Vagina (tissue), 2 donors: ENCODE data around the gene PCAT6. TPM values are rescaled to one million over a fixed set of nuclear protein-coding genes. Genes with fewer than 3 reads are reported as not detected.
A peak's percentile ranks its signal among the peaks of the same experiment; 100 is the strongest.

Experiments
- DNase-seq, 2 donors: peaks; one replicate each; pipeline ENCODE4 v3.0.0-alpha.2; 2017; ENCODE audit errors: extremely low spot score in 2 of 2
- H3K27ac ChIP-seq: fragments of 200-600 bp; sonication (generic); one replicate; pipeline ENCODE4 v1.5.1; 2019
- H3K27me3 ChIP-seq: fragments of 200-600 bp; sonication (generic); one replicate; pipeline ENCODE4 v1.5.1; 2019
- H3K36me3 ChIP-seq, 2 donors: fragments of 200-600 bp; sonication (generic); one replicate each; pipeline ENCODE4 v1.5.1; 2017 to 2019
- H3K4me1 ChIP-seq: fragments of 200-600 bp; sonication (generic); one replicate; pipeline ENCODE4 v1.5.1; 2019
- H3K4me3 ChIP-seq, 2 donors: fragments of 200-600 bp; sonication (generic); 1 replicate in 1 of 2; 2 replicates in 1 of 2; pipeline ENCODE4 v1.5.1; 2016 to 2019
- H3K9me3 ChIP-seq: fragments of 200-600 bp; sonication (generic); one replicate; pipeline ENCODE4 v1.5.1; 2019
- POLR2A ChIP-seq, 2 donors: fragments of 450-650 bp; IDR thresholded peaks; one replicate each; pipeline ENCODE4 v1.6.1; 2017; ENCODE audit warnings: antibody characterized with exemption in 2 of 2, mild to moderate bottlenecking in 2 of 2, moderate library complexity in 2 of 2
- POLR2AphosphoS5 ChIP-seq, 2 donors: sonication (generic); formaldehyde crosslinking; IDR thresholded peaks; one replicate each; pipeline ENCODE4 v1.9.0; 2017; ENCODE audit warnings: antibody characterized with exemption in 2 of 2, mild to moderate bottlenecking in 2 of 2, low read depth in 1 of 2; ENCODE audit not compliant: insufficient read depth in 1 of 2
- intact Hi-C: fragments of 100-400 bp; cut with DNase I; formaldehyde crosslinking; loops from one replicate; pipeline ENCODE4 v1.15.1; 2023
- total RNA-seq: library from RNA; depleted of rRNA; stranded (reverse); fragments of >200 nt; gene quantifications from one replicate; pipeline ENCODE4 v1.2.3, GENCODE V29; 2016
- TF ChIP-seq, protein P1 (sequence below), 3 experiments: fragments of 450-650 bp in 2 of 3; fragments of 200-600 bp in 1 of 3; sonication (generic) in 1 of 3; IDR thresholded peaks; one replicate each; pipeline ENCODE4 v1.5.1; 2017 to 2019; ENCODE audit warnings: antibody characterized with exemption in 3 of 3, mild to moderate bottlenecking in 2 of 3, moderate library complexity in 2 of 3

The PCAT6 gene
- total RNA-seq, 1 donor from 2014 or later, result not detected

DNA sequence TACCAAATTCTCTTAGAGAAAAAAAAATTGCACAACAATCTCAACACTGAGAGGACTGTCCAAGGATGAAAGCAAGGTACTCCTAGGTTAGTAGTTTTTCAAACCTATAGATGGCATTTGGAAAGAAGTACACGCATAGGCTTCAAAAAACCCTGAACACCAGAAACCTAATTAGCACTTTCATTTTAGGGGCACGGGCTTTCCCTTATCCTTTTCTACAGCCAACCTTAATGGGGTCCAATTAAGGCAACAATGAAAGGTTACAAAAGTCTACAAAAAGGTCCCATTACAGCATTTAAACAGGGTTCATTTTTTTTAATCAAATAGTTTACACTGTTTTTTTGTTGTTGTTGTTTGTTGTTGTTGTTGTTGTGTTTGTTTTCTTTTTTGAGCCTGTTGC lies 8.7 kb upstream of the PCAT6 start:
- no peaks in the 10 kb centered on the region for H3K27me3 ChIP-seq
- no peak overlapping the region for H3K4me3 ChIP-seq
- peaks cover 59% of the 10 kb centered on the region for H3K4me1 ChIP-seq
- TF ChIP-seq, protein P1, sequence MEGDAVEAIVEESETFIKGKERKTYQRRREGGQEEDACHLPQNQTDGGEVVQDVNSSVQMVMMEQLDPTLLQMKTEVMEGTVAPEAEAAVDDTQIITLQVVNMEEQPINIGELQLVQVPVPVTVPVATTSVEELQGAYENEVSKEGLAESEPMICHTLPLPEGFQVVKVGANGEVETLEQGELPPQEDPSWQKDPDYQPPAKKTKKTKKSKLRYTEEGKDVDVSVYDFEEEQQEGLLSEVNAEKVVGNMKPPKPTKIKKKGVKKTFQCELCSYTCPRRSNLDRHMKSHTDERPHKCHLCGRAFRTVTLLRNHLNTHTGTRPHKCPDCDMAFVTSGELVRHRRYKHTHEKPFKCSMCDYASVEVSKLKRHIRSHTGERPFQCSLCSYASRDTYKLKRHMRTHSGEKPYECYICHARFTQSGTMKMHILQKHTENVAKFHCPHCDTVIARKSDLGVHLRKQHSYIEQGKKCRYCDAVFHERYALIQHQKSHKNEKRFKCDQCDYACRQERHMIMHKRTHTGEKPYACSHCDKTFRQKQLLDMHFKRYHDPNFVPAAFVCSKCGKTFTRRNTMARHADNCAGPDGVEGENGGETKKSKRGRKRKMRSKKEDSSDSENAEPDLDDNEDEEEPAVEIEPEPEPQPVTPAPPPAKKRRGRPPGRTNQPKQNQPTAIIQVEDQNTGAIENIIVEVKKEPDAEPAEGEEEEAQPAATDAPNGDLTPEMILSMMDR (IDR thresholded peaks at IDR 0.05), result no peak
- TF ChIP-seq POLR2A (IDR thresholded peaks at IDR 0.05) (no peak), POLR2AphosphoS5 (IDR thresholded peaks at IDR 0.05; ENCODE audit: insufficient read depth in 1 of 2, low read depth in 1 of 2) (no peak)
- no peaks in the 10 kb centered on the region for H3K9me3 ChIP-seq
- DNase-seq, result no peak
- no peaks in the 10 kb centered on the region for H3K36me3 ChIP-seq
- intact Hi-C loops, result no loop called here
- H3K27ac ChIP-seq, result no peak overlapping the region

DNA sequence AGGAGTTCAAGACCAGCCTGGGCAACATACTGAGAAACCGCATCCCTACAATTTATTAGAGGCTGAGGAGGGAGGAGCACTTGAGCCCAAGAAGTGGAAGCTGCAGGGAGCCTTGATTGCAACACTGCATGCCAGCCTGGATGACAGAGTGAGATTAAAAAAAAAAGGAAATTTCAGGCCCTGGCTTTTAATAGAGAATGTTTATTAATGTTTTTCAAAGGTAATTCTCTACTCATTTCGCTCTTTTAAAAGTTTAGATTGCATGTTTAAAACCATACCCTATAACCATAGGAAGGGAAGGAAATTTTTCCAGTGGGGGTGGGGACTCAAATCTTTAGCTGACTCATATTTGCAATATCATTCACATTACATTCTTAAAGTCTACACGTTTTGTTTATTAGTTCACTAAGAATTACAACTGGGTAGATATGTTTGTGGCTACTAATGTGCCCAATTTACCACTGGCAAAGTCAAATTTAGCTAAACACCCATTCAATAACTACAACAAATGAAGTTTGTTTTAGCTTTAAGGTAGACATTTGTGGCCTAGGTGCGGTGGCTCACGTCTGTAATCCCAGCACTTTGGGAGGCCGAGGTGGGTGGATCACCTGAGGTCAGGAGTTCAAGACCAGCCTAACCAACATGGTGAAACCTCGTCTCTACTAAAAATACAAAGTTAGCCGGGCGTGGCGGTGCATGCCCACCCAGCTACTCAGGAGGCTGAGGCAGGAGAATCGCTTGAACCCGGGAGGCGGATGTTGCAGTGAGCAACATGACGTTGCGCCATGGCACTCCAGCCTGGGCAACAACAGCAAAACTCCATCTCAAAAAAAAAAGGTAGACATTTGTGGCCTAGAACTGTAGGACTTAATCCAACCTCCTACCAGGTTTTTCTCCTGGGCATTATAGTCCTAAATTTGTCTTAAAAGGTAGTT lies 7.5 kb upstream of the PCAT6 start:
- H3K4me1 ChIP-seq, result peaks cover 54% of the 10 kb centered on the region
- intact Hi-C loops, result no loop called here
- no peak for TF ChIP-seq POLR2A (IDR thresholded peaks at IDR 0.05)
- TF ChIP-seq, protein P1 (IDR thresholded peaks at IDR 0.05), result no peak
- TF ChIP-seq POLR2AphosphoS5 (IDR thresholded peaks at IDR 0.05; ENCODE audit: insufficient read depth in 1 of 2, low read depth in 1 of 2), result no peak

DNA sequence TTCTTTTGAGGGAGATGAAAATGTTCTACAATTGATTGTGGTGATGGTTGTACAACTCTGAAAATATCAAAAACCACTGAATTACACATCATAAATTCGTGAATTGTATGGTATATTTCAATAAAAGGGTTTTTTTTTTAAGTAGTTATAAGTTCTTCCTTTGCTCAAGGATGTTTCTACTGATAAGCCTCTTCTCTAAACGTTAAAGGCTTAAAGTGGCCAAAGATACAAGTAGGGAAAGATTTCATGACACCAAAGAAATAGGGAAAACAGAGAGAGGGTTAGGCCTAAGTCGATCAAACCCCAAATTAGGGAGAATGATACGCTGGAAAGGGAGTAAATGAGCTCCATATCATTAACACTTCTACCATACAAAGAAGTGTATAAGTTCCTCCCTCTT lies 6.6 kb upstream of the PCAT6 start:
- H3K9me3 ChIP-seq, result no peaks in the 10 kb centered on the region
- intact Hi-C loops, result no loop called here
- H3K27ac ChIP-seq, result no peak overlapping the region
- H3K27me3 ChIP-seq, result no peaks in the 10 kb centered on the region
- peaks cover 47% of the 10 kb centered on the region for H3K4me1 ChIP-seq
- TF ChIP-seq POLR2A (IDR thresholded peaks at IDR 0.05) (no peak), POLR2AphosphoS5 (IDR thresholded peaks at IDR 0.05; ENCODE audit: insufficient read depth in 1 of 2, low read depth in 1 of 2) (no peak)
- TF ChIP-seq, protein P1 (IDR thresholded peaks at IDR 0.05), result no peak
- H3K4me3 ChIP-seq, result no peak overlapping the region
- no peaks in the 10 kb centered on the region for H3K36me3 ChIP-seq
- no peak for DNase-seq

More for the DNA sequence above, 7.5 kb upstream of the PCAT6 start:
- Histone ChIP-seq H3K27ac (no peak overlapping the region), H3K36me3 (no peaks in the 10 kb centered on the region), H3K9me3 (no peaks in the 10 kb centered on the region), H3K4me3 (no peak overlapping the region), H3K27me3 (no peaks in the 10 kb centered on the region)
- no peak for DNase-seq

DNA sequence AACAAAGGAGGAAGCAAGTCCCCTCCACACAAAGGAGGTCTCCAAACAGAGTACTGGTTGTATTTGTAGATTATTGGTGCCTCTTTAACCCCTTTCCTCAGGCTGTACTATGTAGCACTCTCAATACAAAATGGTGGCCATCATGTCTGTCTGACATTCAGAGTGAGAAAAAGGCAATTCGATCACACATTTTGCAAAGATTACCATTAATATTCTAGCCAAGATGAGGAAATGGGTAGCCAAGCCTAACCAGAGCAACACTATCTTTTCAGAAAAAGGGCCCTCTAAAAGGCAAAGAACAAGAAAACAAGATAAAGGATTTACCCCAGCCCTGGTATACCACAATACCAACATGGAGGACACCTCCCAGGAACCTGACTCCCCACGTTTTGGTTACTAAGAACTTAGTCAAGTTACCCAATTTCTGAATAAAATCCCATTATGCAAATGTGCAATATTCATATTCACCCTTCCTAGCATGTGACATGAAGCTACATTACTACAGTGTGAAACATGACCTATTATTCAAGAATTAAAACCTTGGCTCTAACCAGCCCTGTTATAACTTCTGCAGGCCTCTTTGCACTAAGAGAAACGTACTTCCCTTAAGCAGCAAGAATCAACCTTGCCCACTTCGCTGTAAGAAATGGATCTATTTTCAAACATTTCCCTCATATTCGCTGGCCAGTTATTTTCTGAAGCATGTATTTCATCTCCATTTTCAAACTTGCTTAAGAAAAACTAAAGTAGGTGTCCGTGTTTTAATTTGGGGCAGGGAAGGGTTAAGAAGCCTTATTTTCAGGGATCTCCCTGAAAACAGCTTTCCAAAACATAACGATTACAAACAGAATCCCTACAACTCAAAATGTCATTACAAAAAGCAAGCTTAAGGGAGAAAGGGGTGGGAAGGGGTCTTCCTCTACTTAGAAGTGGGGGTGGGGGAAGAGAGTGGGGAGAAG lies 4.6 kb upstream of the PCAT6 start:
- Histone ChIP-seq H3K9me3 (no peaks in the 10 kb centered on the region), H3K27me3 (no peaks in the 10 kb centered on the region), H3K4me3 (peak overlapping the region; percentile 90 to 97), H3K4me1 (peaks cover 47% of the 10 kb centered on the region), H3K27ac (peak overlapping the region; percentile 96), H3K36me3 (no peaks in the 10 kb centered on the region)
- TF ChIP-seq POLR2A (IDR thresholded peaks at IDR 0.05) (no peak), POLR2AphosphoS5 (IDR thresholded peaks at IDR 0.05; ENCODE audit: insufficient read depth in 1 of 2, low read depth in 1 of 2) (no peak)
- TF ChIP-seq, protein P1 (IDR thresholded peaks at IDR 0.05), result no peak
- DNase-seq, result no peak
- intact Hi-C loops, result no loop called here
